ENCODE results near the gene ERCC6L.
A peak's percentile ranks its signal among the peaks of the same experiment; 100 is the strongest.
"Not testable (repeated sequence)": the region's sequence is repeated elsewhere in the genome, so short reads cannot be mapped to it uniquely, and the experiment has no call there.

The ERCC6L gene

DNA sequence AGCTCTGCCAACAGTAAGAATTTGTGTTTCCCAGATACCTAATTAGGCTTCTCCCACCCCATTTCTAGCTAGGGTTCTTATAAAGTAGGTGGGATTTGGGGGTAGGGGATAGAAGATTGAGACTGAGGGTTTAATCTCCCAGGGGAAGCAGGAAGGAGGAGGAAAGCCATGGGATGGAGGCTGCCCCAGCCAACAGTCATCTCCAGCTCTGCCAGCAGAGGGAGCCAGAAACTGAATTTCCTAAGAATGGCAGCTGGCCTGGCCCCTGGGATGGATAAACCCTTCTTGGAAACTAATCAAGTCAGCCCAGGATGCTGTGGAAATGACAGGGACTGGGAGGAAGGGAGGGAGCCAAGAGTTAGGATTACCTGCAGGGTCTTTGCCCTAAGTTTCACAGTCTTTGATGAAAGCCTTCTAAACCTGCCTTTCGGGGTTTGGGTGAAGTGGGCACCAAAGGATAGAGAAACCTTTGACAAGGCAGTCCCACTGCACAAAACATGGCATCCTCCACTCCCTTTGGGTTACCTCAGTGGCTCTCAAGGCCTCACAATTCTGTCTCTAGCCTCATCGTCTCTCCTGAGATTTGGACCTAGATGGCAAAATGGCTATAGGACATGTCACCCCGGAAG, 6.7 kb upstream of the ERCC6L start:
- DNase-seq (ENCODE audit: low spot score), result peak; percentile 29

DNA sequence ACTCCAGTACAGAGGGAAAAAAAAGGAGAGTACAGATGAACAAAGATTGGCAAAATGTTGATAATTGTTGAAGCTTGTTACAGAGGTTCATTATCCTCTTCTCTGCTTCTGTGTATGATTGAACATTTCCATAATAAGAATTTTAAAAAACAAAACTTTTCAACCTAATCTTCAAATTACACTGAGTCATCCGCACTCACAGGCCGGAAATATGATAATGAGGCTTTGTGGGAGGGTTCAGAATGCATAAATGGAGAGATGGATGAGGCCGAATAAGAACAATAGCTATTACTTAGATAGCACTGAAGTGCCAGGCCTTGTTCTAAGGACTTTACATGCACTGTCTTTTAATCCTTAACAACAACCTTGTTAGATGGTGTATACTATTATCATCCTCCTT, 4.6 kb upstream of the ERCC6L start:
- no peak for DNase-seq (ENCODE audit: low spot score)

DNA sequence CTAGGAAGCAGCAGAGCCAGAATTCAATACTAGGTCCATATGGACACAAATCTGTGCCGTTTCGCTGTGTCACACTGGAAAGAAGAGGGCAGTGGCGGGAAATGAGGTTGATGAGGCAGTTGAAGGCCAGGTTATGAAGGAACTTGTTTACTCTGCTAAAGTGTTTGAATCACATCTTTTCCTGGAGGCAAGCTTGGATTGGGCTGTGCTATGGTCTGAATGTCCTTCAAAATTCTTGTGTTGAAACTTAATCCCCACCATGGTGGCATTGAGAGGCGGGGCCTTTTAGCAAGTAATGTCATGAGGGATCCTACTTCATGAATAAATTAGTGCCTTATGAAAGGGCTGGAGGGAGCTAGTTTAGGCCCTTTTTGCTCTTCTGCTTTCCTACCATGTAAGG, 2.1 kb upstream of the ERCC6L start:
- DNase-seq (ENCODE audit: low spot score), result no peak

DNA sequence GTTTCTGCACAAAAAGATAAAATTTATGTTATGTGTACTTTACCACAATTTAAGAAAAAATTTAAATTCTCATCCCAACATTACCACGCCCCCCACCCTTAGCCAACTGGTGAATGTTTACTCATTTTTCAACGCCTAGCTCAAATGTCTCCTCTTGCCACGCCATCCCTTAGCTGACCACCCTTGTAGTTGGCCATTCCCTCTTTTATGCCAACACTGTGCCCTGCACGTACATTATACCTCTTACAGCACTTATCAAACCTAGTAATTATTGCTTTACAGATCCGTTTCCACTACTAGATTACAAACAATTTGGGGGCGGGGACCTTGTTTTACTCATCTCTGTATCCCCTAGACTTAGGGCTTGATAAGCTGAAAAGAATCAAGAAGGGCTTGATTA, 644 bp downstream of the ERCC6L start:
- DNase-seq (ENCODE audit: low spot score), result no peak

DNA sequence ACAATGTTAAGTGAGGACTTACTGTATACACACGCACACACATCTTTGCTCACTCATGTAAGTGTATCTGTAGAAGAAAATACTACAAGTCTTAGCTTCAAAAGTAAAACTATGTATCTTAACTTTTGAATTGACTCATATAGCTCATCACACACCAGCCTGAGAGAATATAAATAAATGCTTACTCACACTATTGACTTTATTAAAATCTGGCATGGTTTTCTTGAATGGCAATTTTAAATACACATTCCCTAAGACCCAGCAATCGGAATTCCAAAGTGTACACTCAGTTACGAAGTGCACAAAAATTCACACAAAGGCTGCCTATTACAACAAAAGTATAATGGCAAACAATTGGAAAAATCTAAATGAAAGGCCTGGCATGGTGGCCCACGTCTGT, 2.0 kb downstream of the ERCC6L start:
- no peak for DNase-seq (ENCODE audit: low spot score)

DNA sequence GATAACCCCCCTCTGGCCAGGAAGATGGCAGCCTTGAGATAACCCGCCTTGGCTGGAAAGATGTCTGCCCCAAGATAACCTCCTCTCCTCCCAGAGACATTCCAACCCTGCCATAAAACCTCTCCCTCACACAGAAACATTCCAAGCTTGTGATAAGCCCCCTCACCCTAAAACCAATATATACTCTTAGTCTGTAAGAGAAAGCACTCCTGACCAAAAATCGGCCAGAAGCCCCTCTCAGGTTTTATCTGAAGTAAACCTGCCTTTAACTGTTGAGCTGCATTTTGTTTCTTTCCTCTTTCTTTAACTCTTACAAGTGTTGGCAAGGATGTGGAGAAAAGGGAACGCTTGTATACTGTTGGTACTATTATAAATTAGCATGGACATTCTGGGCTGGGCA, 8.5 kb downstream of the ERCC6L start:
- no peak for DNase-seq (ENCODE audit: low spot score)

DNA sequence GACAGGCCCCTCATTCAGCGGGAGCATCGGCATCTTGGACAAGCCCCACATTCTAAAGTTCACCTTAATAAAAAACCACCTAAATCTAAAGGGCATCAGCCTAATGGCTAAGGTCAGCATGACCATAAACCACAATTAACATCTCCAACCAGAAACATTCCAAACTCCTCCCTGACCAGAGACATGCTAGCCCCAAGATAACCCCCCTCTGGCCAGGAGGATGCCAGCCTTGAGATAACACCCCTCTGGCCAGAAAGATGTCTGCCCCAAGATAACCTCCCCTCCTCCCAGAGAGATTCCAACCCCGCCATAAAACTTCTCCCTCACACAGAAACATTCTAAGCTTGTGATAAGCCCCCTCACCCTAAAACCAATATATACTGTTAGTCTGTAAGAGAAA, 18.5 kb downstream of the ERCC6L start:
- not testable (repeated sequence) for DNase-seq (ENCODE audit: low spot score)

DNA sequence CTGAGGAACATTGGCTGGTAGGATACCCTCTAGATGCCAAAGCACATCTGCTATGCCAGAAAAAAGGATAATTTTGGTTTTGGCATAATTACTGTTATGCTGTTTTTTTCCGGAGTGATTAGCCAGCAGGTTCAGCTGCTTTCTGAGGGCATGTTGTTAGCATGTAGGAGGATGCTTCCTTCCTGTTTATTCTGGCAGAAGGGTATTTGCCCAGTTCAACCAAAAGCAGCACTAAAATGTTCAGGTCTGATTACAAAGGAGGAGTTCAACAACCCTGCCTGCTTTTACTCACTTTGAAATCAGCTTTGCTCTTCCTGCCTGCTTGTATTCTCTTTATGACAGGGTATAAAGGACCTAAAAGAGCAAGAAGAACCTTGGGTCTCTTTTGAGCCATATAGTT, 21.9 kb downstream of the ERCC6L start:
- DNase-seq (ENCODE audit: low spot score), result no peak

DNA sequence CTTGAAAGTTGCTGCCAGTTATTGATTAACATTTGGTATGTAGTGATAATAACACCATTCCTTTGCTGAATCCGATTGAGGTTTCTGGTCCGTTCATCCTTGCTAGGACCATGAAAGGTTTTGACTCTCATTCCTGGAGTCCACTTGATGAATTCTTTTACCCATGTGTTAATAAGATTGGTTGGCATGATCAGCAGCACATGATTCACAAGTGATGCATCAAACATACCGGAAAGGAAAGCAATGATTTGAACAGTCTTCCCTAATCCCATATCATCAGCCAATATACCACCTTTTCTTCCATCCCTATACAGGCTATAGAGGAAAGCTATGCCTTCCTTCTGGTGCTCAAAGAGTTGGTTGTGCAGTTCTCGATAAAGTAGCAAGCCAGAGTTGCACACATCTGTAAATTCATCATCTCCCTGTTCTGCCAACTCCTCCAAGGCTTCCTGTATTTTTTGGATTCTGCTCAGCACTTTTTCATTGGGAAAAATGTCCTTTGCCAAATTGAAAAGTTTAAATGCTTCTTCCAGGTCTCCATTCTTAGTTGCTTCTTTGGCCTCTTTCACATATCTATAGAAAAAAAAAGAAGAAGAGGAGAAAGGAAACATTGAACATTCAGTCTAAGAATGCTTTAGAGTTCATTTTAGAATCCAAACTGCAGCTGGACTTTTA, 30.6 kb downstream of the ERCC6L start:
- DNase-seq (ENCODE audit: low spot score), result no peak

DNA sequence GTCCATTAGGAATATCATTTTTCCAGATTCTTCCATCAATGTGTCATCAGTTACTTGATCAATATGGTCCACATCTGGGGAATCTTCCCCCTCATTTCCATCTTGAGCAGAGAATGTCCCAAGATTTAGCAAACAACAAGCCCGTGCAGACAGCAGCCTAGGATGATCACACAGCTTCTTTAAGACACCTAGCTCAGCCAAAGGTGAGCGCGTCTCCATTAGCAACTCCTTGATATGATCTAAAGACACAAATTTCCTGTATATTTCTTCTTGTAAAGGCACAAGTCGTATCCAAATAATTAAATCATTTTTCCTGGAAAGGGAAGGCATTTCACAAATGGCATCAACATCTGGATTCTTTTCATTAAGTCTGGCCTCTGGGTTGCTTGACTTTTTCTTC, 31.5 kb downstream of the ERCC6L start:
- no peak for DNase-seq (ENCODE audit: low spot score)

DNA sequence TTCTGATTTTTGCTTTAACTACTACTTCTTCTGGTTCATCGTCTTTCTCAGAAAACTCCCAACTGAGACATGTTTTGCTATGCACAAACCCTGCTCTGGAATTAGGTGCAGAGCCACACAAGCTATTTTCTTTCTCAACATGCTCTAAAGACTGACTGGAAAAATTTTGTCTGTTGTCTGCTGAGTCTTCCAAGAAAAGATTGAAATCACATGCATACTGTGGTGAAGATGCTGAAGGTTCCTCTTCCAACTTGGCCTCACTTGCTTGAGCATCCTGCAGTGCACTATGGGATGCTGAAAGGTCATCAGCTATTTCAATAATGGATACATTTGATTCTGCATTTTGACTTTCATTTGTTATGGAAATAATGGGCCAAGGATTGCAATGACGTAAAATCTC, 33.1 kb downstream of the ERCC6L start:
- DNase-seq (ENCODE audit: low spot score), result no peak

DNA sequence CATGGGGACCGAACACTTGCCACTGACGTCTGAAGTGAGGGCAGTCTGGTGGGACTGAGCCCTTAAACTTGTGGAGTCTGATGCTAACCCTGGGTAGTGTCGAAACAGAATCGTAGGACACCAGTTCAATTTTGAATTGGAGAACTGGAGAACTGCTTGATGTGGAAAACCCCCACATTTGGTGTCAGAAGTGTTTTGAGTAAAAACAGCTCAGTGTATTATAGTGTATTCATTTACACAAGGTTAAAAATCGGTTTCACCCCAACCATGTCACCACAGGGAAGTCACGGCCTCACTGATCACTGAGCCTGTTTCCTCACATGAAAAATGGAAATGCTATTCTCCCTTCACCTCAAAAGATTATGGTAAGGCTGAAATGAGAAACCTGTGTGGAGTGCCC, 35.4 kb downstream of the ERCC6L start:
- DNase-seq (ENCODE audit: low spot score), result no peak

DNA sequence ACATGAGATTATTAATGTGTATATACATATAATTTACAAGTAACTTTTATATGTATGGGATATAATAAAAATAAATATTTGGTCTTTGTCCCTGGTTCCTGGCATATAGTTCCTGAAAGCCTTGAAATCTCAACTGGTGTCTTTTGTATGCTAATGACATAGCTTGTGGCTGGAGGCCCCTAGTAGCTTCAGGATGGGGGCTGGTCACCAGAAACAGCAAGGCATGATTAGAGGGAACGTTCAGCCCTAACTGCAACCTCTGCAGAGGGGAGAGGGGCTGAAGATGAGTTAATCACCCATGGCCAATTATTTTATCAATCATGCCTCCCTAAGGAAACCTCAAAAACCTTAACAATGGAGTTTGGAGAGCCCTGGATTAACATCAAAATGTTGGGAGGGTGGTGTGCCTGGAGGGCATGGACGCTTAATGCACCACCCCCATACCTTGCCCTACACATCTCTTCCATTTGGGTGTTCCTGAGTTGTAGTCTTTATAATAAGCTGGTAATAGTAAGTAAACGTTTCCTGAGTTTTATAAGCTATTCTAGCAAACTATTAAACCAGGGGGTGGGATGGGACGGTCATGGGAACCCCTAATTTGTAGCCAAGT, 35.9 kb downstream of the ERCC6L start:
- no peak for DNase-seq (ENCODE audit: low spot score)

DNA sequence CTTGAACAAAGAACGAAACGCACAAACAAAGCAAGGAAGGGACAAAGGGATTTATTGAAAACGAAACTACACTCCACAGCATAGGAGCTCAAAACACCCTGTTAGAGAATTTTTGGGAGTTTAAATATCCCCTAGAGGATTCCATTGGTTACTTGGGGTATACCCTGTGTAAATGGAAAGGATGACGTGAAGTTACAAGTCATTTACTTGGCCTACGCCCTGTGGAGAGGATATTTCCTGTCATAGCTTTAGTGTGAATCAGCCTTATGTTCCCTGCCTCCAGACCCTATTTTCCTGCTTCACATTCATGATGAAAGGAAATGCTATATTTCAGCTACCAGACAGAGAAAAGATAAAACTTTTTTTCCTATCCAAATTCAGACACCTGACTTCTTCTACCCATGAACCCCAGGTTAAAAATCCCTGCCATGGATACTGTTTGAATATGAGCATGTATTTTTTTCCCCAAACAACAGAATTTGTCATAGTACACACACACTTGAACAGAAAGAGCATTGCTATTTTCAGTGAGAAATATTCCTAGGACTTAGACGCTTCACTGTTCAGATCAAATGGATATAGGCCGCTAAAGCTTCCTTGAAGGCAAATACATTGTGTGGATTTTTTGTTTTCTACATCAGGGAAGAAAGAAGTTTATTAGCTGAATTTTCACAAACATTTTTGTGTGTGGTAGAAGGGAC, 36.8 kb downstream of the ERCC6L start:
- DNase-seq (ENCODE audit: low spot score), result no peak

DNA sequence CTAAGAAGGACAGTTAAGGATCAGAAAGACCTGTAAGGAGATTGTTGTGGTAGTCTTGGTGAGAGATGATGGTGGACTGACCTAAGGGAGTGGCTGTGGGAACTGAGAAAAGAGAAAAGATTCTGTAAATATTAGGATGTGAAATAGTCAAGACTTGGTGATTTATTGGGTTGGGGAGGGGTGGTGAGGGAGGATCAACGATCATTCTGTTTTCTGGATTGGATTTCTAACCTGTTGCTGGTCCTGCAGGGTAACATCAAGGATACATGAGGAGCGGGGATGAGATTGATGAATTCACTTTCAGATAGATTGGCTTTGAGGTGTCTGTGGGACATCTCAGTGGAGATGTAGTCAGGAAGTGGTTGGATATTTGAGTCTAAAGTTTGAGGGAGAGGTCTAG, 55.9 kb downstream of the ERCC6L start:
- no peak for DNase-seq (ENCODE audit: low spot score)

DNA sequence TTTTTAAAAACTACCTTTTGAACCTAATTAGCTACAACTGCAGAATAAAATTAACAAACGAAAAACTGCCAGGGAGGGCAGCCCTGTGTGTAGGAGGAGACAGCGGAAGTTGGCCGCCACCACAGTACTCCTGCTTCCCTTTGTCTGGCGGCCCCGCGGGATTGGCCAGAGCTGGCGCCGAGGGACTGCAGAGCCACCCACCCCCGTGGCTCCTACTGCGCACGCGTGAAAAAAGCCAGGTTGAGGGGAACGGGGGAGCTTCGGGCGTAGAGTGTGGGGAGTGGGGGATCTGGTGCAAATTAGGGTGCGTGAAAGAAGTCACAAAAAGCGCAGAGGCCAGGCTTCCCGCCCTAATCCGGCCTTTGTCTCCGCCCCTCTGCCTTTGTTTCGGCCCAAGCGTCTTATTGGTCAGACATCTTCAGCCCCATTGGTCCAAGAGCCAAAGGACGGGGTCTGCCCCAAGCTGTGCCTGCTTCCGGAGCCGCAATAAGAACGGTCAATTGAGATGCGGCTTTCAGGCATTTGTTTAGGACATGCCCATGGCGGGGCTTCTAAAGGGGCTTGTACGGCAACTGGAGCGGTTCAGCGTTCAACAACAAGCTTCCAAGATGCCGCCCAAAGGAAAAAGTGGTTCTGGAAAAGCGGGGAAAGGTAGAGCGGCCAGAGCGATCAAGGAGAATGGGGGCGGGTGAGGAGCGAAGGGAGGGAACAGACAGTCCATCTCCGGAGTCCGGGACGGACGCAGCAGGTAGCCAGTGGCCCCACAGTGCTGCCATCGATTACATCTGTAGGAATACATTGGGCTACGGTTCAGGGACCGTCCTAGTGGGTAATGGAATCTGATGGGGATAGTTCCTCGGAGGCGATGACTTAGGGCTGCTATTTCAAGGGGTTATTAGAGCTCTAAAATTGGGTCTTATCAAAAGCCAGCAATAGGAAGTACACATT, 57.4 kb downstream of the ERCC6L start, which contains the start of gene PIN4:
PIN4 (plus strand) TSS at position 580 of the 948 bp plus-strand sequence; CDS start at position 609, 29 bp downstream.
- peak; percentile 93 for DNase-seq (ENCODE audit: low spot score)

DNA sequence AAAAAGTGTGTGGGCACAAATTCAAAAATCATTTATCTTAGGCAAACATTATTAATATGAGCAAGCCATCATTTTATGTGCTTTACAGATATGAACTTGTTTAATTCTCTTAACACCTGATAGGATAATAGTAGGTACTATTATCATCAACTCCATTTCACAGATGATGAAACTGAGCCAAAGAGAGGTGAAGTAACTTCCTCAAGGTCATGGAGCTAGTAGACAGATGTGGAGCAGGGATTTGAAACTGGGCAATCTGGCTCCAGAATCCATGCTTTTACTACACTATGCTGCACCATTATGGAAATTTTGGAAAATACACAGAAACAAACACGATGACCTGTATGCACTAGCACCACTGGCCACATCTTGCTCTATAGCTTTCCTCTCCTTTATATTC, 58.3 kb downstream of the ERCC6L start:
- DNase-seq (ENCODE audit: low spot score), result no peak

DNA sequence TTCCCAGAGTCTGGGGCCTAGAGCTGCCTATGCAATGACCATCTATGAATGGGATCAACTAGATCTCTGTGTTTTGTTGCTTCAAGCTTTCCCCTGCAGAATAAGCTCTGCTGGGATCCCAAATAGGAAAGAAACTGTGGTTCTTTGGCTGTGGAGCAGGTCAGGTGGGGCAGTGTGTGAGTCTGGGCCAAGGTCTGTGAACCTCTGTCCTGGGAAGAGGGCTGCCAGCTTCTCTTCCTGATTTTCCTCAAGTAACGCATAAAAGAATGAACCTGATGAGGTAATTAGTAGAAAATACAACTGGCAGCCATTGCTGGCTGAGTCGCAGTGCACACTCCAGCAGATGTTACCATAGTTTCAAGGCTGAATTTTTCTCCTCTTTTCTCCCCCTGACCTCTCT, 61.8 kb downstream of the ERCC6L start:
- no peak for DNase-seq (ENCODE audit: low spot score)

DNA sequence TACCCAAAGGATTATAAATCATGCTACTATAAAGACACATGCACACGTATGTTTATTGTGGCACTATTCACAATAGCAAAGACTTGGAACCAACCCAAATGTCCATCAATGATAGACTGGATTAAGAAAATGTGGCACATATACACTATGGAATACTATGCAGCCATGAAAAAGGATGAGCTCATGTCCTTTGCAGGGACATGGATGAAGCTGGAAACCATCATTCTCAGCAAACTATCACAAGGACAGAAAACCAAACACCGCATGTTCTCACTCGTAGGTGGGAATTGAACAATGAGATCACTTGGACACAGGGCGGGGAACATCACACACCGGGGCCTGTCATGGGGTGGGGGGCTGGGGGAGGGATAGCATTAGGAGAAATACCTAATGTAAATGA, 62.5 kb downstream of the ERCC6L start:
- not testable (repeated sequence) for DNase-seq (ENCODE audit: low spot score)

DNA sequence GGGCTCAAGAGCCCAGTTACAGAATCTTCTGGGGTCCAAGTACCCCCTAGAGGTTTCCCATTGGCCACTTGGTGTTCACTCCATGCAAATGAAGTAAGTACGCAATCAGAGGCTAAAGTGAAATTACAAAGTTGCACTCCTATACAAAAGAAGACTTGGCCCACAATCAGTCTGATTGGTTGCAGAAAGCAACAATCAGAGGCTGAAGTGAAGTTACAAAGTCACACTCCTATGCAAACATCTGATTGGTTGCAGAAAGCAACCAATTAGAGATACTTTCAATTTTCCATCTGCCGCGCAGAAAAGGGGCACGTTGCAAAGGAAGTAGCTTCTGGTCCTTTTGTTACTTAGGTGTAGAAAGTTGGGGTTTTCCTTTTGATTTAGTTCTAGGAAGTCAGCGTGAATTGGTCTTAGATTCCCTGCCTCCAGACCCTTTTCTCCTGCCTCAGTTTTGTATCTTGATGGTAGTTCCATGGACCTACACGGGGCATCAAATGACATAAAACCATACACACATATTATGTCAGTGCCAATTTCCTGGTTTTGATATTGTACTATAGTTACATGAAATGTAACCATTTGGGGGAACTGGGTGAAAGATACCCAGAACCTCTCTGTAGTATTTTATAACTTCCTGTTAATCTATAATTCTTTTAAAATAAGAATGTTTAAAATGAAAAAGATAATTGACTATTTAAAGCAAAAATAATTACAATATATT, 69.7 kb downstream of the ERCC6L start:
- DNase-seq (ENCODE audit: low spot score), result peak; percentile 73

DNA sequence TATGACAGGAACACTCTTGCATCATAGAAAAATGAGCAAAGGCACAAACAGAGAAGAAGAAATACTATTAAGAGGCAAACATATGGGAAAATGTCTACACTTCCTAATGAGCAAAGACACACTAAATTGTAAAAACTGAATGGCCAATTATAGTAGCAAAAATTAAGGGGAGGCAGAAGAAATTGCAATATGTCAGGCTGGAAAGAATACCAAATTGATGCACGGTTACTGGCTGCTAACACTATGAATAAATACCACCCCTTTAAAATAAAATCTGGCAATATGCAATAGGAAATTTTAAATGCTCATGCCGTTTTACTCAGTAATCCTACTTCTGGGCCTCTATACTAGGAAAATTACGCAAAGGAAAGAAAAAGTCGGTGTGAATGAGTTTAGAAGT, 73.3 kb downstream of the ERCC6L start:
- DNase-seq (ENCODE audit: low spot score), result no peak

All from CD4-positive, alpha-beta T cell treated with Interleukin-2 at 100 ng/mL for 4 hours (primary cell).